H1 (cell line): ENCODE results near the gene PALD1.

ENCODE experiments used
- POLR2A ChIP-seq, 2 experiments: IDR thresholded peaks; 1 replicate in 1 of 2; 2 replicates in 1 of 2; pipeline ENCODE4 v1.6.1; 2011; ENCODE audit warnings: low read depth in 2 of 2, low read length in 2 of 2, mild to moderate bottlenecking in 2 of 2; ENCODE audit errors: control extremely low read depth in 1 of 2
- TAF1 ChIP-seq: IDR thresholded peaks from 2 replicates; pipeline ENCODE4 v1.6.1; 2011; ENCODE audit warnings: mild to moderate bottlenecking, low read depth, low read length
- TF ChIP-seq, protein P1 (sequence below): IDR thresholded peaks from 2 replicates; pipeline ENCODE4 v1.6.1; 2012; ENCODE audit warnings: inconsistent platforms

- TF ChIP-seq, protein P1, sequence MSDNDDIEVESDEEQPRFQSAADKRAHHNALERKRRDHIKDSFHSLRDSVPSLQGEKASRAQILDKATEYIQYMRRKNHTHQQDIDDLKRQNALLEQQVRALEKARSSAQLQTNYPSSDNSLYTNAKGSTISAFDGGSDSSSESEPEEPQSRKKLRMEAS: no peak
- TF ChIP-seq TAF1 (no peak), POLR2A (IDR thresholded peaks at IDR 0.05; ENCODE audit: control extremely low read depth in 1 of 2, low read depth in 2 of 2, low read length in 2 of 2) (no peak)
These were observed 26.2 kb downstream of the PALD1 start for GRCh38 chr10:70504521-70505358.
